ENCODE results near the gene LLCFC1. TPM values are rescaled to one million over a fixed set of nuclear protein-coding genes. Genes with fewer than 3 reads are reported as not detected.

Gene LLCFC1
- total and polyA plus RNA-seq, 10 donors = 0.18 TPM; not detected in 9

- 17 to 32% (median 28%) methylated on average over 3 of the region's 3 CpGs for WGBS, 5 donors
- H3K27me3 ChIP-seq (replicated peaks in 1 of 7) = peaks cover 0 to 29% (median 0%) of the 10 kb centered on the region in 7 donors
- H3K4me1 ChIP-seq = no peaks in the 10 kb centered on the region
- no peak overlapping the region for H3K27ac ChIP-seq
- H3K9me3 ChIP-seq = peaks cover 0 to 17% (median 11%) of the 10 kb centered on the region in 8 donors
- H3K36me3 ChIP-seq = no peaks in the 10 kb centered on the region
- intact Hi-C loops (cut with DNase I; ENCODE audit: low total_unique reads) = loop anchor here (10.0 kb wide), 1 partner anchor 85 kb away; no protein-coding TSS in a partner anchor
- no peak overlapping the region for H3K4me3 ChIP-seq
- DNase-seq = no peak
- TF ChIP-seq CTCF (IDR thresholded peaks at IDR 0.05 in 8 of 11, conservative IDR thresholded peaks at IDR 0.05 in 3 of 11) = no peak
Observed at GRCh38 chr7:142899661-142900060, 39.6 kb upstream of the LLCFC1 start.

GRCh38 chr7:142901426-142902259, 37.6 kb upstream of the LLCFC1 start:
- Histone ChIP-seq H3K4me3 (no peak overlapping the region), H3K27me3 (replicated peaks in 1 of 7) (peaks cover 0 to 23% (median 0%) of the 10 kb centered on the region in 7 donors), H3K36me3 (no peaks in the 10 kb centered on the region), H3K9me3 (peaks cover 0 to 23% (median 15%) of the 10 kb centered on the region in 8 donors), H3K27ac (no peak overlapping the region), H3K4me1 (no peaks in the 10 kb centered on the region)
- DNase-seq = no peak
- 86 to 87% (median 87%) methylated on average over 15 of the region's 15 CpGs for WGBS, 5 donors
- no peak for TF ChIP-seq CTCF (IDR thresholded peaks at IDR 0.05 in 8 of 11, conservative IDR thresholded peaks at IDR 0.05 in 3 of 11)
- TF ChIP-seq POLR2A (IDR thresholded peaks at IDR 0.05) = no peak
- no peak for TF ChIP-seq POLR2AphosphoS5 (IDR thresholded peaks at IDR 0.05)
- intact Hi-C loops (cut with DNase I; ENCODE audit: low total_unique reads) = loop anchor here (10.0 kb wide), 1 partner anchor 83 kb away; no protein-coding TSS in a partner anchor

GRCh38 chr7:142904128-142904527, 35.2 kb upstream of the LLCFC1 start:
- Histone ChIP-seq H3K4me3 (no peak overlapping the region), H3K4me1 (peaks cover 0 to 3% (median 0%) of the 10 kb centered on the region in 6 donors), H3K9me3 (peaks cover 0 to 23% (median 15%) of the 10 kb centered on the region in 8 donors), H3K27ac (no peak overlapping the region), H3K36me3 (no peaks in the 10 kb centered on the region), H3K27me3 (replicated peaks in 1 of 7) (peaks cover 0 to 5% (median 0%) of the 10 kb centered on the region in 7 donors)
- TF ChIP-seq CTCF (IDR thresholded peaks at IDR 0.05 in 8 of 11, conservative IDR thresholded peaks at IDR 0.05 in 3 of 11) (no peak), POLR2AphosphoS5 (IDR thresholded peaks at IDR 0.05) (no peak), POLR2A (IDR thresholded peaks at IDR 0.05) (no peak)
- DNase-seq = no peak
- intact Hi-C loops (cut with DNase I; ENCODE audit: low total_unique reads) = loop anchor here (10.0 kb wide), 1 partner anchor 81 kb away; no protein-coding TSS in a partner anchor

- WGBS, 5 donors = 83 to 91% (median 87%) methylated on average over 2 of the region's 2 CpGs
- no peak for DNase-seq
- TF ChIP-seq POLR2A (IDR thresholded peaks at IDR 0.05) (no peak), POLR2AphosphoS5 (IDR thresholded peaks at IDR 0.05) (no peak), CTCF (IDR thresholded peaks at IDR 0.05 in 8 of 11, conservative IDR thresholded peaks at IDR 0.05 in 3 of 11) (no peak)
Observed at GRCh38 chr7:142905759-142906158, 33.5 kb upstream of the LLCFC1 start.

More at GRCh38 chr7:142905759-142906158, 33.5 kb upstream of the LLCFC1 start:
- intact Hi-C loops (cut with DNase I; ENCODE audit: low total_unique reads) = loop anchor here (10.0 kb wide), 1 partner anchor 79 kb away; no protein-coding TSS in a partner anchor
- Histone ChIP-seq H3K36me3 (no peaks in the 10 kb centered on the region), H3K27me3 (replicated peaks in 1 of 7) (peaks cover 0 to 4% (median 0%) of the 10 kb centered on the region in 7 donors), H3K4me3 (no peak overlapping the region), H3K9me3 (peaks cover 0 to 23% (median 15%) of the 10 kb centered on the region in 8 donors), H3K27ac (no peak overlapping the region), H3K4me1 (peaks cover 0 to 18% (median 0%) of the 10 kb centered on the region in 6 donors)
